ENCODE measurements around the gene FRMD8.
"Not testable (repeated sequence)": the region's sequence is repeated elsewhere in the genome, so short reads cannot be mapped to it uniquely, and the experiment has no call there.

FRMD8 gene

GRCh38 chr11:65448418-65449105 lies 62.1 kb downstream of the FRMD8 start:
- in situ Hi-C loops (cut with HindIII; ENCODE audit: low sequenced_read_pairs), result no loop called here
- no peak overlapping the region for H3K4me3 ChIP-seq (ENCODE audit: low read depth, low read length)
- TF ChIP-seq CTCF (IDR thresholded peaks at IDR 0.05; ENCODE audit: low read depth, low read length, missing control alignments), result no peak
- DNase-seq (ENCODE audit: low read depth), result no peak

GRCh38 chr11:65451301-65451700 lies 64.9 kb downstream of the FRMD8 start:
- H3K4me3 ChIP-seq (ENCODE audit: low read depth, low read length); in situ Hi-C loops (cut with HindIII; ENCODE audit: low sequenced_read_pairs); DNase-seq (ENCODE audit: low read depth): not testable (repeated sequence)

- H3K4me3 ChIP-seq (ENCODE audit: low read depth, low read length); in situ Hi-C loops (cut with HindIII; ENCODE audit: low sequenced_read_pairs); DNase-seq (ENCODE audit: low read depth): not testable (repeated sequence)
Observed at GRCh38 chr11:65452259-65452658, 65.8 kb downstream of the FRMD8 start.

GRCh38 chr11:65452806-65453490 lies 66.5 kb downstream of the FRMD8 start:
- in situ Hi-C loops (cut with HindIII; ENCODE audit: low sequenced_read_pairs), result no loop called here
- TF ChIP-seq CTCF (IDR thresholded peaks at IDR 0.05; ENCODE audit: low read depth, low read length, missing control alignments), result no peak
- no peak overlapping the region for H3K4me3 ChIP-seq (ENCODE audit: low read depth, low read length)
- DNase-seq (ENCODE audit: low read depth), result no peak

GRCh38 chr11:65454311-65454695 lies 67.9 kb downstream of the FRMD8 start:
- H3K4me3 ChIP-seq (ENCODE audit: low read depth, low read length), result peak overlapping the region; percentile 52
- TF ChIP-seq CTCF (IDR thresholded peaks at IDR 0.05; ENCODE audit: low read depth, low read length, missing control alignments), result no peak
- in situ Hi-C loops (cut with HindIII; ENCODE audit: low sequenced_read_pairs), result no loop called here
- DNase-seq (ENCODE audit: low read depth), result no peak

GRCh38 chr11:65454696-65455456 lies 68.4 kb downstream of the FRMD8 start:
- no peak for TF ChIP-seq CTCF (IDR thresholded peaks at IDR 0.05; ENCODE audit: low read depth, low read length, missing control alignments)
- in situ Hi-C loops (cut with HindIII; ENCODE audit: low sequenced_read_pairs), result no loop called here
- H3K4me3 ChIP-seq (ENCODE audit: low read depth, low read length), result peak overlapping the region; percentile 52
- DNase-seq (ENCODE audit: low read depth), result no peak

GRCh38 chr11:65456418-65456817 lies 70.0 kb downstream of the FRMD8 start:
- in situ Hi-C loops (cut with HindIII; ENCODE audit: low sequenced_read_pairs), result no loop called here
- no peak for TF ChIP-seq CTCF (IDR thresholded peaks at IDR 0.05; ENCODE audit: low read depth, low read length, missing control alignments)
- DNase-seq (ENCODE audit: low read depth), result no peak
- H3K4me3 ChIP-seq (ENCODE audit: low read depth, low read length), result no peak overlapping the region
